Measurements from ENCODE around the gene SH3PXD2B. TPM values are rescaled to one million over a fixed set of nuclear protein-coding genes. Genes with fewer than 3 reads are reported as not detected.
"Not testable (repeated sequence)": the region's sequence is repeated elsewhere in the genome, so short reads cannot be mapped to it uniquely, and the experiment has no call there.

SH3PXD2B gene
- total RNA-seq, 1 donor from 2014 or later: 12.0 TPM

DNA sequence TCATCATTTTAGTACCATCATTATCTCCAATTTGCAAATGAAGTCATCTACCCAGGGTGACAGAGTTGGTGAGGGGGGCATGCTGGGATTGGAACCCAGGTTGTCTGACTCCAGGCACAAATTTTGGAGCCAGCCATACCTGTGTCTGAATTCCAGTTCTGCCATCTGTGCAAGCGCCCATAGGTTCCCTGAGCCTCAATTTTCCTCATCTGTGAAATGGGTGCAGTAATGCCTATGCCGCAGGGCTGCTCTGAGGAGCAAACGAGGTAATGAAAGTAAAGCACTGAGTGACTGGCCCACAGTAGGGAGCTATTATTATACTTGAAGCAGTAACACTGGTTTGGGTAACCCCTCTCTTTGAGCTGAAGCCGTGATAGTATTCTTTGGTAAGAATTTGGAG is 49.6 kb downstream of the SH3PXD2B start:
- no peaks in the 10 kb centered on the region for H3K36me3 ChIP-seq (ENCODE audit: control insufficient read depth in 3 of 3, insufficient read depth in 3 of 3, low read length in 3 of 3)
- H3K9ac ChIP-seq (ENCODE audit: low read depth in 1 of 3, low read length in 3 of 3): no peak overlapping the region
- no peaks in the 10 kb centered on the region for H3K9me3 ChIP-seq (ENCODE audit: control insufficient read depth in 3 of 3, low read length in 3 of 3)
- no peak overlapping the region for H3K27ac ChIP-seq (ENCODE audit: low read depth, low read length)
- no peaks in the 10 kb centered on the region for H3K27me3 ChIP-seq (ENCODE audit: control insufficient read depth in 3 of 3, insufficient read depth in 3 of 3, low read length in 3 of 3)
- peaks cover 15 to 25% (median 21%) of the 10 kb centered on the region in 3 donors for H3K4me1 ChIP-seq (ENCODE audit: control insufficient read depth in 3 of 3, insufficient read depth in 3 of 3, low read length in 3 of 3)
- no peak overlapping the region for H3K4me3 ChIP-seq (ENCODE audit: low read length in 3 of 3)

GRCh38 chr5:172403817-172404216 is 50.5 kb downstream of the SH3PXD2B start:
- Histone ChIP-seq H3K9me3 (ENCODE audit: control insufficient read depth in 3 of 3, low read length in 3 of 3) (no peaks in the 10 kb centered on the region), H3K27ac (ENCODE audit: low read depth, low read length) (peak overlapping the region; percentile 80), H3K36me3 (ENCODE audit: control insufficient read depth in 3 of 3, insufficient read depth in 3 of 3, low read length in 3 of 3) (no peaks in the 10 kb centered on the region), H3K9ac (ENCODE audit: low read depth in 1 of 3, low read length in 3 of 3) (peak overlapping the region in 1 of 3 donors; percentile 43), H3K4me3 (ENCODE audit: low read length in 3 of 3) (no peak overlapping the region), H3K4me1 (ENCODE audit: control insufficient read depth in 3 of 3, insufficient read depth in 3 of 3, low read length in 3 of 3) (peaks cover 15 to 26% (median 21%) of the 10 kb centered on the region in 3 donors), H3K27me3 (ENCODE audit: control insufficient read depth in 3 of 3, insufficient read depth in 3 of 3, low read length in 3 of 3) (no peaks in the 10 kb centered on the region)

DNA sequence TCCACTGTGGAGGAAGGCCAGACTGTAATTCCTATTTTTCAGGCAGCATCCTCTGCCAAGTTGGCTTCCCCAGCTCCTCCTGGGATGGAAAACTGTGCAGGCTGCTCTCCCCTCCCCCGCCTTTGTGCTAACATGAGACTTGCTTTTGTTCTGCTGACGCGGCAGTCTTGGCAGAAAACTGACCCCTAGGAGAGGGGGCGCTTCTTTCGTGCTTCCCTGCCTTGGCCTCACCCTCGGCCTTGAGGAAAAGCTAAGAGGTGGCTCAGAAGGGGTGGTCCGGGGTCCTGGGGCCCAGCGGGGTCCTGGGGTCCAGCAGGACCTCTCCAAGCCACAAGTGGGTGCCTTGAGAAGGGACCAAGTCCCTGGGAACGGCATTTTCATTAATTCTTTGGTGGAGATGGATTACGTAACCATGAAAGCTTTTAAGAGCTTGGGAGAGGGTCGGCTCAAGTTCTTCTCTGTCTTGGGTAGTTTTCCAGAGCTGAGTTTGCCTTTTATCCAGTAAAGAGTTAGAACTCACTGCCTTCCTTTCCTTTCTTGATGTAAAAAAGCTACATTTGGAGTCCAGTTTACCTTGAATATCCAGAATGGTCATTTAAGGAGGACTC is 51.0 kb downstream of the SH3PXD2B start:
- Histone ChIP-seq H3K36me3 (ENCODE audit: control insufficient read depth in 3 of 3, insufficient read depth in 3 of 3, low read length in 3 of 3) (no peaks in the 10 kb centered on the region), H3K27ac (ENCODE audit: low read depth, low read length) (peak overlapping the region; percentile 80), H3K9ac (ENCODE audit: low read depth in 1 of 3, low read length in 3 of 3) (peak overlapping the region; percentile 23 to 62 (median 43)), H3K27me3 (ENCODE audit: control insufficient read depth in 3 of 3, insufficient read depth in 3 of 3, low read length in 3 of 3) (no peaks in the 10 kb centered on the region), H3K4me3 (ENCODE audit: low read length in 3 of 3) (peak overlapping the region in 2 of 3 donors; percentile 26 to 38), H3K4me1 (ENCODE audit: control insufficient read depth in 3 of 3, insufficient read depth in 3 of 3, low read length in 3 of 3) (peaks cover 15 to 26% (median 21%) of the 10 kb centered on the region in 3 donors), H3K9me3 (ENCODE audit: control insufficient read depth in 3 of 3, low read length in 3 of 3) (no peaks in the 10 kb centered on the region)

GRCh38 chr5:172402531-172403188 is 51.7 kb downstream of the SH3PXD2B start:
- Histone ChIP-seq H3K4me3 (ENCODE audit: low read length in 3 of 3) (peak overlapping the region in 2 of 3 donors; percentile 26 to 38), H3K27me3 (ENCODE audit: control insufficient read depth in 3 of 3, insufficient read depth in 3 of 3, low read length in 3 of 3) (no peaks in the 10 kb centered on the region), H3K36me3 (ENCODE audit: control insufficient read depth in 3 of 3, insufficient read depth in 3 of 3, low read length in 3 of 3) (no peaks in the 10 kb centered on the region), H3K9me3 (ENCODE audit: control insufficient read depth in 3 of 3, low read length in 3 of 3) (no peaks in the 10 kb centered on the region), H3K27ac (ENCODE audit: low read depth, low read length) (peak overlapping the region; percentile 80), H3K4me1 (ENCODE audit: control insufficient read depth in 3 of 3, insufficient read depth in 3 of 3, low read length in 3 of 3) (peaks cover 15 to 26% (median 21%) of the 10 kb centered on the region in 3 donors), H3K9ac (ENCODE audit: low read depth in 1 of 3, low read length in 3 of 3) (peak overlapping the region; percentile 23 to 62 (median 43))

DNA sequence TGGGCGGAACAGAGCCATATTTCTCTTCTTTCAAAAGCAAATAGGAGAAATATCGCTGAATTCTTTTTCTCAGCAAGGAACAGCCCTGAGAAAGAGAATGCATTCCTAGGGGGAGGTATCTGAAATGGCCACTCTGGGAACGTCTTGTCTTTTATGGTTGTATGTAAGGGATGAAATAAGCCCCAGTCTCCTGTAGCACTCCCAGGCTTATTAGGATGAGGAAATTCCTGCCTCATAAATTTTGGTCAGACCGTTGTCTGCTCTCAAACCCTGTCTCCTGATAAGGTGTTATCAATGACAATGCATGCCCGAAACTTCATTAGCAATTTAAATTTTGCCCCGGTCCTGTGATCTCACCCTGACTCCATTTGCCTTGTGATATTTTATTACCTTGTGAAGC is 52.3 kb downstream of the SH3PXD2B start:
- H3K27me3 ChIP-seq (ENCODE audit: control insufficient read depth in 3 of 3, insufficient read depth in 3 of 3, low read length in 3 of 3); H3K27ac ChIP-seq (ENCODE audit: low read depth, low read length); H3K36me3 ChIP-seq (ENCODE audit: control insufficient read depth in 3 of 3, insufficient read depth in 3 of 3, low read length in 3 of 3); H3K4me3 ChIP-seq (ENCODE audit: low read length in 3 of 3); H3K9me3 ChIP-seq (ENCODE audit: control insufficient read depth in 3 of 3, low read length in 3 of 3); H3K9ac ChIP-seq (ENCODE audit: low read depth in 1 of 3, low read length in 3 of 3): not testable (repeated sequence)
- peaks cover 10 to 23% (median 17%) of the 10 kb centered on the region in 3 donors for H3K4me1 ChIP-seq (ENCODE audit: control insufficient read depth in 3 of 3, insufficient read depth in 3 of 3, low read length in 3 of 3)

GRCh38 chr5:172399826-172400225 is 54.5 kb downstream of the SH3PXD2B start:
- Histone ChIP-seq H3K27me3 (ENCODE audit: control insufficient read depth in 3 of 3, insufficient read depth in 3 of 3, low read length in 3 of 3) (no peaks in the 10 kb centered on the region), H3K9me3 (ENCODE audit: control insufficient read depth in 3 of 3, low read length in 3 of 3) (no peaks in the 10 kb centered on the region), H3K36me3 (ENCODE audit: control insufficient read depth in 3 of 3, insufficient read depth in 3 of 3, low read length in 3 of 3) (no peaks in the 10 kb centered on the region), H3K4me3 (ENCODE audit: low read length in 3 of 3) (no peak overlapping the region), H3K27ac (ENCODE audit: low read depth, low read length) (no peak overlapping the region), H3K4me1 (ENCODE audit: control insufficient read depth in 3 of 3, insufficient read depth in 3 of 3, low read length in 3 of 3) (peaks cover 10 to 21% (median 16%) of the 10 kb centered on the region in 3 donors), H3K9ac (ENCODE audit: low read depth in 1 of 3, low read length in 3 of 3) (no peak overlapping the region)

- Histone ChIP-seq H3K27me3 (ENCODE audit: control insufficient read depth in 3 of 3, insufficient read depth in 3 of 3, low read length in 3 of 3) (no peaks in the 10 kb centered on the region), H3K4me3 (ENCODE audit: low read length in 3 of 3) (no peak overlapping the region), H3K27ac (ENCODE audit: low read depth, low read length) (no peak overlapping the region), H3K4me1 (ENCODE audit: control insufficient read depth in 3 of 3, insufficient read depth in 3 of 3, low read length in 3 of 3) (peaks cover 10 to 21% (median 16%) of the 10 kb centered on the region in 3 donors), H3K36me3 (ENCODE audit: control insufficient read depth in 3 of 3, insufficient read depth in 3 of 3, low read length in 3 of 3) (peaks cover 0 to 2% (median 0%) of the 10 kb centered on the region in 3 donors), H3K9me3 (ENCODE audit: control insufficient read depth in 3 of 3, low read length in 3 of 3) (no peaks in the 10 kb centered on the region), H3K9ac (ENCODE audit: low read depth in 1 of 3, low read length in 3 of 3) (no peak overlapping the region)
Observed at GRCh38 chr5:172399336-172399735, 55.0 kb downstream of the SH3PXD2B start.

GRCh38 chr5:172398645-172399044 is 55.7 kb downstream of the SH3PXD2B start:
- not testable (repeated sequence) for H3K36me3 ChIP-seq (ENCODE audit: control insufficient read depth in 3 of 3, insufficient read depth in 3 of 3, low read length in 3 of 3); H3K4me3 ChIP-seq (ENCODE audit: low read length in 3 of 3); H3K27ac ChIP-seq (ENCODE audit: low read depth, low read length); H3K27me3 ChIP-seq (ENCODE audit: control insufficient read depth in 3 of 3, insufficient read depth in 3 of 3, low read length in 3 of 3); H3K9me3 ChIP-seq (ENCODE audit: control insufficient read depth in 3 of 3, low read length in 3 of 3); H3K9ac ChIP-seq (ENCODE audit: low read depth in 1 of 3, low read length in 3 of 3)
- peaks cover 10 to 18% (median 16%) of the 10 kb centered on the region in 3 donors for H3K4me1 ChIP-seq (ENCODE audit: control insufficient read depth in 3 of 3, insufficient read depth in 3 of 3, low read length in 3 of 3)

DNA sequence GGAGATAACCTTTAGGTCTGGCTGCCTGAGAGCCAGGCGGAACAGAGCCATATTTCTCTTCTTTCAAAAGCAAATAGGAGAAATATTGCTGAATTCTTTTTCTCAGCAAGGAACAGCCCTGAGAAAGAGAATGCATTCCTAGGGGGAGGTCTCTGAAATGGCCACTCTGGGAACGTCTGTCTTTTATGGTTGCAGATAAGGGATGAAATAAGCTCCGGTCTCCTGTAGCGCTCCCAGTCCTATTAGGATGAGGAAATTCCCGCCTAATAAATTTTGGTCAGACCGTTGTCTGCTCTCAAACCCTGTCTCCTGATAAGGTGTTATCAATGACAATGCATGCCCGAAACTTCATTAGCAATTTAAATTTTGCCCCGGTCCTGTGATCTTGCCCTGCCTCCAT is 57.3 kb downstream of the SH3PXD2B start:
- H3K9me3 ChIP-seq (ENCODE audit: control insufficient read depth in 3 of 3, low read length in 3 of 3); H3K4me1 ChIP-seq (ENCODE audit: control insufficient read depth in 3 of 3, insufficient read depth in 3 of 3, low read length in 3 of 3); H3K27me3 ChIP-seq (ENCODE audit: control insufficient read depth in 3 of 3, insufficient read depth in 3 of 3, low read length in 3 of 3); H3K4me3 ChIP-seq (ENCODE audit: low read length in 3 of 3); H3K27ac ChIP-seq (ENCODE audit: low read depth, low read length); H3K9ac ChIP-seq (ENCODE audit: low read depth in 1 of 3, low read length in 3 of 3); H3K36me3 ChIP-seq (ENCODE audit: control insufficient read depth in 3 of 3, insufficient read depth in 3 of 3, low read length in 3 of 3): not testable (repeated sequence)

GRCh38 chr5:172396220-172396619 is 58.1 kb downstream of the SH3PXD2B start:
- Histone ChIP-seq H3K36me3 (ENCODE audit: control insufficient read depth in 3 of 3, insufficient read depth in 3 of 3, low read length in 3 of 3) (peaks cover 0 to 4% (median 2%) of the 10 kb centered on the region in 3 donors), H3K27me3 (ENCODE audit: control insufficient read depth in 3 of 3, insufficient read depth in 3 of 3, low read length in 3 of 3) (no peaks in the 10 kb centered on the region), H3K4me1 (ENCODE audit: control insufficient read depth in 3 of 3, insufficient read depth in 3 of 3, low read length in 3 of 3) (peaks cover 0 to 6% (median 4%) of the 10 kb centered on the region in 3 donors), H3K27ac (ENCODE audit: low read depth, low read length) (no peak overlapping the region), H3K9me3 (ENCODE audit: control insufficient read depth in 3 of 3, low read length in 3 of 3) (no peaks in the 10 kb centered on the region), H3K9ac (ENCODE audit: low read depth in 1 of 3, low read length in 3 of 3) (no peak overlapping the region), H3K4me3 (ENCODE audit: low read length in 3 of 3) (no peak overlapping the region)
